Lower lobe of right lung (tissue), 2 donors: ENCODE results near the gene XRCC3. TPM values are rescaled to one million over a fixed set of nuclear protein-coding genes. Genes with fewer than 3 reads are reported as not detected.
"Not testable (repeated sequence)": the region's sequence is repeated elsewhere in the genome, so short reads cannot be mapped to it uniquely, and the experiment has no call there.

Experiments used
- ATAC-seq, 2 donors: fragments of 200-7000 bp; cut with Tn5 transposase; one replicate each; pipeline ENCODE4 v1.9.1; 2020 to 2022; ENCODE audit warnings: mild to moderate bottlenecking in 2 of 2, moderate library complexity in 2 of 2
- DNase-seq: peaks from one replicate; pipeline ENCODE4 v3.0.0-alpha.2; 2020
- H3K27ac ChIP-seq: fragments of 200-600 bp; one replicate; pipeline ENCODE4 v1.8.0; 2022
- H3K27me3 ChIP-seq: fragments of 200-600 bp; one replicate; pipeline ENCODE4 v1.8.0; 2022; ENCODE audit warnings: low read depth
- H3K36me3 ChIP-seq: fragments of 200-600 bp; one replicate; pipeline ENCODE4 v1.8.0; 2022; ENCODE audit warnings: mild to moderate bottlenecking
- H3K4me1 ChIP-seq: fragments of 200-600 bp; one replicate; pipeline ENCODE4 v1.8.0; 2022
- H3K4me3 ChIP-seq: fragments of 200-600 bp; one replicate; pipeline ENCODE4 v1.8.0; 2022; ENCODE audit warnings: mild to moderate bottlenecking
- H3K9me3 ChIP-seq: fragments of 200-600 bp; one replicate; pipeline ENCODE4 v1.8.0; 2022
- intact Hi-C: fragments of 100-400 bp; cut with DNase I; formaldehyde crosslinking; loops from one replicate; pipeline ENCODE4 v1.11.0; 2022
- total RNA-seq: library from RNA; stranded (reverse); fragmentation: NEBNext Ultra II Directional; extraction: Animal tissue kit (Norgen Biotek cat#: 25700); gene quantifications from one replicate; pipeline ENCODE4 v1.2.1, GENCODE V29; 2021
- TF ChIP-seq, protein P1 (sequence below): fragments of 200-600 bp; IDR thresholded peaks from one replicate; pipeline ENCODE4 v1.8.0; 2022; ENCODE audit warnings: antibody characterized with exemption, mild to moderate bottlenecking
- donor health status: DM: no; HTN: yes; CAD: no; lungs with severe emphysema.

Gene XRCC3
- total RNA-seq, 1 donor from 2014 or later = 5.0 TPM

DNA sequence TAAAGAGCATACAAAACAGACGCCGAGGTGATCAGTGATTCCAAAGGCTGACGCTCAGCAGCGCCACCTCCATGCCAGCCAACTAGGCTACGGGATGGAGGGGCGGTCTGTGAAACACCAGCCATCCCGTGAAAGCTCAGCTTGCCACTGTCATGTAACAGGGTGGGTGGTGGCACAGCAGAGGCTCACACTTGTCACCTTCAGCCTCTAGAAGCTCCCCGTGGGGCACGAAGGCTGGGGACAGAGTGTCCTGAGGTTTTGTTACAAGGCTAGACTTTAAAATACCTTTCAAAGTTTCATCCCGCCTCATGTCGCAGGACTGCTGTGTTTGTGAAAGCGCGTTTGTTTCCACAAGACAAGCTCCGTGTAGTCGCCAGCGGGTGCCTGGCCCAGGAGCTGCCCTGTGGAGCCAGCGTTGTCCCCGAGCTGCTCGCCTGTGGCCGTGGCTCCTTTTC lies 20.7 kb downstream of the XRCC3 start:
- TF ChIP-seq, protein P1, sequence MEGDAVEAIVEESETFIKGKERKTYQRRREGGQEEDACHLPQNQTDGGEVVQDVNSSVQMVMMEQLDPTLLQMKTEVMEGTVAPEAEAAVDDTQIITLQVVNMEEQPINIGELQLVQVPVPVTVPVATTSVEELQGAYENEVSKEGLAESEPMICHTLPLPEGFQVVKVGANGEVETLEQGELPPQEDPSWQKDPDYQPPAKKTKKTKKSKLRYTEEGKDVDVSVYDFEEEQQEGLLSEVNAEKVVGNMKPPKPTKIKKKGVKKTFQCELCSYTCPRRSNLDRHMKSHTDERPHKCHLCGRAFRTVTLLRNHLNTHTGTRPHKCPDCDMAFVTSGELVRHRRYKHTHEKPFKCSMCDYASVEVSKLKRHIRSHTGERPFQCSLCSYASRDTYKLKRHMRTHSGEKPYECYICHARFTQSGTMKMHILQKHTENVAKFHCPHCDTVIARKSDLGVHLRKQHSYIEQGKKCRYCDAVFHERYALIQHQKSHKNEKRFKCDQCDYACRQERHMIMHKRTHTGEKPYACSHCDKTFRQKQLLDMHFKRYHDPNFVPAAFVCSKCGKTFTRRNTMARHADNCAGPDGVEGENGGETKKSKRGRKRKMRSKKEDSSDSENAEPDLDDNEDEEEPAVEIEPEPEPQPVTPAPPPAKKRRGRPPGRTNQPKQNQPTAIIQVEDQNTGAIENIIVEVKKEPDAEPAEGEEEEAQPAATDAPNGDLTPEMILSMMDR = no peak
- intact Hi-C loops = no loop called here
- peaks cover 63% of the 10 kb centered on the region for H3K4me1 ChIP-seq

DNA sequence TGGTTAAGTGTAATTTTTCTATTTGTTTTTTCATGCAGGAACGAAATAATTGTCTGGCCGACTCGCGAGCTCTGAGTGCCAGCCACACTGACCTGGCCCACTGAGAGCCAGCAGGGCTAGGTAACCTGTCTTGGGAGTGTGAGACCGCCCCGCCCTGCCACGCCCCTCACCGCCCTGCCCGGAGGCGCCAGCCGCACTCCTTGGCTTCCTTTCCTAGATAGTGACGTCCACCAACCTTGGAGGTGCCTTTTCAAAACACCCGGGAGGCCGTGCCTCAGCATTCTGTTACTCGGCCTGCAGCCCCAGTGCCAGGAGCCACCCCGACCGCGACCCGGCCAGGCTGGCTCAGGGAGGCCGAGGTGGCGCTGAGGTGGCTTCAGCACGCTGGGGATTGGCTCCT lies 21.7 kb downstream of the XRCC3 start:
- no peaks in the 10 kb centered on the region for H3K9me3 ChIP-seq
- no peak overlapping the region for H3K4me3 ChIP-seq
- DNase-seq (peak; percentile 86), ATAC-seq (peak; percentile 89 to 91)
- peaks cover 82% of the 10 kb centered on the region for H3K36me3 ChIP-seq
- H3K4me1 ChIP-seq = peaks cover 56% of the 10 kb centered on the region
- intact Hi-C loops = no loop called here
- no peaks in the 10 kb centered on the region for H3K27me3 ChIP-seq
- peak overlapping the region; percentile 43 for H3K27ac ChIP-seq
- TF ChIP-seq, protein P1 = no peak

More for the DNA sequence above, 20.7 kb downstream of the XRCC3 start:
- H3K36me3 ChIP-seq = peaks cover 82% of the 10 kb centered on the region
- DNase-seq (peak; percentile 28), ATAC-seq (no peak)
- H3K27me3 ChIP-seq = no peaks in the 10 kb centered on the region
- no peak overlapping the region for H3K4me3 ChIP-seq
- H3K9me3 ChIP-seq = no peaks in the 10 kb centered on the region
- peak overlapping the region; percentile 11 for H3K27ac ChIP-seq

DNA sequence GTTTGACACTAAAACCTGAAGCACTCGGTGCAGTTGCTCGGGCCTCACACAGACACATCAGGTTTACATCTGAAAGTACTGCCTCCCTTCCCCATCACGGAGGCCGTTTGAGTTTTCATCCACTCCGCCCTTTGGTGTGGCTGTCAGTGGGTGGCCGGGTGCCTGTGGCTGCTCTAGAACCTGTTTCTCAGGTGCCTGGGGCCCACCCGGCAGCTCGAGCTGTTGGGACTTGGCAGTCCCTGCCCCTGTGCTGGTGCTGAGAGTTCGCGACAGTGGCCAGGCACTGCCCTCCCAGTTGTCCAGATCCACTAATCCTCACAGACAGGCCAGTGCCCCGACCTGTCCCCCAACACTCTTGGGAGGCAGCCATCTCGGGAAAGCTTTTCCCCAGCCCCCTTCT lies 22.4 kb downstream of the XRCC3 start:
- TF ChIP-seq, protein P1 = no peak
- peaks cover 49% of the 10 kb centered on the region for H3K4me1 ChIP-seq
- H3K9me3 ChIP-seq = no peaks in the 10 kb centered on the region
- DNase-seq = no peak
- H3K36me3 ChIP-seq = peaks cover 82% of the 10 kb centered on the region
- H3K27me3 ChIP-seq = no peaks in the 10 kb centered on the region
- peak in 1 of 2 donors; percentile 9 for ATAC-seq
- peak overlapping the region; percentile 48 for H3K27ac ChIP-seq
- no peak overlapping the region for H3K4me3 ChIP-seq
- intact Hi-C loops = no loop called here

DNA sequence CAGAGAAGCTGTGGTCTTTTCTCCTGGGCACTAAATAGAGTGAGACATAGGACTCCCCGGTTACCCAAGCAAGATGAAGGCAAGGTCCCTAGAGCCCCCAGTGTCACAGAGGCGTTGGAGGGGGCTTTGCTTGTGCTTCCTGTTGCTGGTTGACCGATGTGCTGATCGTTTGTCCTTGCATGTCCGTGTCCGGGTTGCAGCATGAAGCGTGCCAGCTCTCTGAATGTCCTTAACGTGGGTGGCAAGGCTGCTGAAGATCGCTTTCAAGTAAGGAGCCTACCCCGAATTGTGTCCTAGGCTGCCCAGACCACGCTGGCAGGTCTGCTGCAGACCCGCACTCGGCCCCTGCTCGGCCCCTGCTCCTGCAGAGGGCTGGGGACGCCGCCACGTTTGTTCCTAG lies 23.1 kb downstream of the XRCC3 start:
- H3K27me3 ChIP-seq = no peaks in the 10 kb centered on the region
- intact Hi-C loops = no loop called here
- H3K27ac ChIP-seq = no peak overlapping the region
- peaks cover 82% of the 10 kb centered on the region for H3K36me3 ChIP-seq
- no peak overlapping the region for H3K4me3 ChIP-seq
- DNase-seq = no peak
- TF ChIP-seq, protein P1 = no peak
- H3K9me3 ChIP-seq = no peaks in the 10 kb centered on the region
- ATAC-seq = no peak
- H3K4me1 ChIP-seq = peaks cover 42% of the 10 kb centered on the region

DNA sequence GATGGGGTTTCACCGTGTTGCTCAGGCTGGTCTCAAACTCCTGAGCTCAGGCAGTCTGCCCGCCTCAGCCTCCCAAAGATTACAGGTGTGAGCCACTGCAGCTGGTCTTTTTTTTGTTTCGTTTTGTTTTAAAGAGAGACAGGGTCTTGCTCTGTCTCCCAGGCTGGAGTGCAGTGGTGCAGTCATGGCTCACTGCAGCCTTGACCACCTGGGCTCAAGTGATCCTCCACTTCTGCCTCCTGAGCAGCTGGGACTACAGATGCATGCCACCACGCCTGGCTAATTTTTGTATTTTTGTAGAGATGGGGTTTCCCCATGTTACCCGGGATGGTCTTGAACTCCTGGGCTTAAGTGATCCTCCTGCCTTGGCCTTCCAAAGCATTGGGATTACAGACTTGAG lies 23.6 kb downstream of the XRCC3 start:
- intact Hi-C loops, H3K4me3 ChIP-seq: not testable (repeated sequence)

DNA sequence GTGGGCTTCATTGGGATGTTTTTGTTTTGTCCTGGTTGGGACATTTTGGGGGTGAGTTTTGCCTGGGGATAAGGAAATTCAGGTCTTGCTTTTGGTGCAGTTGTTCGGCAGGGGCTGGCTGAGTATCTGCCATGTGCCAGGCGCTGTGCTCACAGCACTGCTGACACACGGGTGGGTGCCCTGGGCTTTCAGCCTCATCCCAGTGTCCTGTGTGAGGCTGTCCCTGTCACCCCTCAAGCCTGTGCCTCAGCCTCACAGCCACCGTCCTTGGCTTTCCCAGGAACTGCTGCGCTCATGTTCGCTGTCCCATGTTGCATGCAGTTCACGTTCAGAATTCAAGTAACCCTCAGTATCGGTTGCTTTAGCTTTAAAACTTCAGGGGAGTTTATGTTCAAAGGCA lies 24.9 kb downstream of the XRCC3 start:
- DNase-seq (no peak), ATAC-seq (no peak)
- Histone ChIP-seq H3K4me3 (no peak overlapping the region), H3K27me3 (no peaks in the 10 kb centered on the region), H3K9me3 (no peaks in the 10 kb centered on the region), H3K4me1 (peaks cover 24% of the 10 kb centered on the region), H3K36me3 (peaks cover 94% of the 10 kb centered on the region), H3K27ac (no peak overlapping the region)
- intact Hi-C loops = no loop called here
- TF ChIP-seq, protein P1 = no peak

More for the DNA sequence above, 23.6 kb downstream of the XRCC3 start:
- peaks cover 37% of the 10 kb centered on the region for H3K4me1 ChIP-seq
- not testable (repeated sequence) for DNase-seq, H3K27ac ChIP-seq, H3K9me3 ChIP-seq, H3K27me3 ChIP-seq, ATAC-seq
- peaks cover 86% of the 10 kb centered on the region for H3K36me3 ChIP-seq
